ENCODE data around the gene INSIG1. TPM values are rescaled to one million over a fixed set of nuclear protein-coding genes. Genes with fewer than 3 reads are reported as not detected.

Gene INSIG1
- total RNA-seq, 2 experiments from 2014 or later: 145 to 164 TPM

- Mint-ChIP-seq H3K27ac (no peak overlapping the region), H3K36me3 (no peaks in the 10 kb centered on the region), H3K9me3 (ENCODE audit: low read depth) (no peaks in the 10 kb centered on the region), H3K27me3 (peaks cover 32% of the 10 kb centered on the region), H3K4me3 (no peak overlapping the region), H3K4me1 (peaks cover 12% of the 10 kb centered on the region)
- CTCF ChIA-PET: no interaction called here
- DNase-seq (no peak), ATAC-seq (peak; percentile 14)
These were observed 41.8 kb downstream of the INSIG1 start for GRCh38 chr7:155339474-155339873.

DNA sequence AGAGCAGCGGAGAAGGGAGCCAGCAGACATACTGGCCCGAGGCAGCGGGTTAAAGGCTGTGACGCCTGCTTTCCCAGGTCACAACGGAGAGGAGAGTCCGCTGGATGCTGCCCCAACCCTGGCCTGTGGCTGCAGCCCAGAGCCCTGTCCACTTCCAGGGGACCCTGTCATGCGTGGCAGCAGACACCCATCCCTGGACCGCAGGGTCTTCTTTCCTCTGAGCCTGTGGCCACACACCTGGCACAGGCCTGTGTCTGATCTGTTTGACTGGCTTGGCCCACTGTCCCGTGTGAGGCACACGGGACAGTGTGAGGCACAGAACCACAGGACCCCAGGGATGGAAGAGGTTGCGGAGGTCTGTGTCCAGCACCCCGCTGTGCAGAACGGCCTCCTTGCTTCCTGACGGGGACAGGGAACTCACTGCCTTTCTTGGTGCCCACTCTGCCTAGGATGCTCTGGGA is 42.4 kb downstream of the INSIG1 start:
- Mint-ChIP-seq H3K9me3 (ENCODE audit: low read depth) (no peaks in the 10 kb centered on the region), H3K4me3 (no peak overlapping the region), H3K27me3 (peaks cover 32% of the 10 kb centered on the region), H3K36me3 (no peaks in the 10 kb centered on the region), H3K4me1 (peaks cover 14% of the 10 kb centered on the region), H3K27ac (no peak overlapping the region)
- DNase-seq (no peak), ATAC-seq (no peak)
- CTCF ChIA-PET: no interaction called here

DNA sequence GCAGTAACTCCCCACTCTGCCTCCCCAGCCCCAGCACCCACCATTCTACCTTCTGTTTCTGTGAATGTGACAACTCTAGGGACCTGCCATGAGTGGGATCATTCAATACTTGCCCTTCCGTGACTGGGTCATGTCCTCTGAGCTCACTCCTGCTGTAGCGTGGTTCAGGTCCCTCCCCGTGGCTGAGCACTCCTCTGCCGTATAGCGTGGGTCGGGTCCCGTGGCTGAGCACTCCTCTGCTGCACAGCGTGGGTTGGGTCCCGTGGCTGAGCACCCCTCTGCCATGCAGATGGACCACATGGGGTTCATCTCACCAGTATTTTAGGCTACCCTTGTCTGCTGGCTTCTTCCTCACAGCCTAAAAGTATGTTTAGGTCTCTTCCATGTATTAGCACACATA is 43.0 kb downstream of the INSIG1 start:
- Mint-ChIP-seq H3K27ac (no peak overlapping the region), H3K9me3 (ENCODE audit: low read depth) (no peaks in the 10 kb centered on the region), H3K4me3 (no peak overlapping the region), H3K27me3 (peaks cover 32% of the 10 kb centered on the region), H3K4me1 (peaks cover 16% of the 10 kb centered on the region), H3K36me3 (no peaks in the 10 kb centered on the region)
- ATAC-seq: no peak
- CTCF ChIA-PET: no interaction called here
- DNase-seq: no peak

DNA sequence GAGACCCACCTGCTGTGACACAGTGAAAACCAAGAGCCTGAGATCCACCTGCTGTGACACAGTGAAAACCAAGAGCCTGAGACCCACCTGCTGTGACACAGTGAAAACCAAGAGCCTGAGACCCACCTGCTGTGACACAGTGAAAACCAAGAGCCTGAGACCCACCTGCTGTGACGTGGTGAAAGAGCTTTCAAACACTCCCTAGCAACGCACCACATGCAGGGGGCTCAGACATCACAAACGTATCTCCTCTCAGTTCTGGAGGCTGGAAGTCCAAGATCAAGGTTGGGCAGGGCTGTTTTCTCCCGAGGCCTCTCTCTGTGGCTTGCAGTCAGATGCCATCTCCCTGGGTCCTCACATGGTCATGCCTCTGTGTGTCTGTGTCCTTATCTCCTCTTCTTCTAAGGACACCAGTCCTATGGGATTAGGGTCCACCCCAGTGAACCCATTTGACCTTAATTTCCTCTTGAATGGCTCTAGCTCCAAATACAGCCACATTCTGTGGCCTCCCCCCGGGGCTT is 43.8 kb downstream of the INSIG1 start:
- Mint-ChIP-seq H3K36me3 (no peaks in the 10 kb centered on the region), H3K4me1 (peaks cover 16% of the 10 kb centered on the region), H3K9me3 (ENCODE audit: low read depth) (no peaks in the 10 kb centered on the region), H3K4me3 (no peak overlapping the region), H3K27ac (no peak overlapping the region), H3K27me3 (peaks cover 32% of the 10 kb centered on the region)
- ATAC-seq (no peak), DNase-seq (no peak)
- CTCF ChIA-PET: interaction anchor here (0.6 to 4.3 kb wide), 2 partner anchors 152 to 171 kb away, joined by 4 to 51 read pairs; no protein-coding TSS in a partner anchor

DNA sequence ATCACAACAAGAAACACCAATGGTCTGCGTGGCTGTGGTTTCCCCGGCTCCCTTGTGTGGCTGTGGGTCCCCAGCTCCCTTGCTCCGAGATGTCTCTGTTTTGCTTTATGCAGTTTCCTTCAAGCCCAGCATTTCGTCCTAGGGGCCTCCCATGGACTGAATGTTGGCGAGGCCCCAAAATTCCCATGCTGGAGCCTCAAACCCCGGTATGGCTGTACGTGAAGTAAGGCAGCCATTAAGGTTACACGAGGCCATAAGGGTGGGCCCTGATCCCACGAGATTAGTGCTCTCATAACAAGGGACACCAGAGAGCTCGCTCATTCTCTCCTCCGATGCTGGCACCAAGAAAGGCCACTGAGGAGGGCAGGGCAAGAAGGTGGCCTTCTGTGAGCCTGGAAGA is 44.6 kb downstream of the INSIG1 start:
- Mint-ChIP-seq H3K9me3 (ENCODE audit: low read depth) (no peaks in the 10 kb centered on the region), H3K36me3 (no peaks in the 10 kb centered on the region), H3K4me1 (peaks cover 16% of the 10 kb centered on the region), H3K27me3 (peaks cover 29% of the 10 kb centered on the region), H3K4me3 (no peak overlapping the region), H3K27ac (no peak overlapping the region)
- ATAC-seq (no peak), DNase-seq (no peak)
- CTCF ChIA-PET: interaction anchor here (0.8 to 4.3 kb wide), 6 partner anchors 39 to 415 kb away, joined by 3 to 51 read pairs (median 4); no protein-coding TSS in a partner anchor

DNA sequence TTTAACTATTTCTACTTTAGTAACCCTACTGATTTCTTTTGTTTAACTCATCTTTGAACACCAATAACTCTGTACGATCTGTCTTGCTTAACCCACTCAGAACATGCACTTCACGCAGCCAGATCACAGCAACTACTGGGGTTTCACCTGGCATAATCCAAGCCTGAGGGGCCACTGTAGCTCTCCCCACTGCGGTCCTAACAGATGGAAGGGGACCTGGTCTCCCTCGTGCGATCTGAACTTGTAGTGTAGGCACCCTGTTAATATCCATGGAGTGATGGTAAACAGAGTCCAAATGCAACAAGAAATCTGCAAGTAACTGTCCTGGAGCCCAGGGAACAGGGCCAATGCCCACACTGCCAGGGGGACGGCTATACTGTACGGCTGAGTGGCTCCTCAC is 45.5 kb downstream of the INSIG1 start:
- no peak for ATAC-seq
- H3K27me3 Mint-ChIP-seq: peaks cover 25% of the 10 kb centered on the region
- H3K27ac Mint-ChIP-seq: no peak overlapping the region
- CTCF ChIA-PET: interaction anchor here (0.8 to 4.3 kb wide), 7 partner anchors 40 to 429 kb away, joined by 3 to 51 read pairs (median 4); no protein-coding TSS in a partner anchor
- DNase-seq: no peak
- H3K4me3 Mint-ChIP-seq: no peak overlapping the region
- peaks cover 14% of the 10 kb centered on the region for H3K4me1 Mint-ChIP-seq
- no peaks in the 10 kb centered on the region for H3K36me3 Mint-ChIP-seq
- H3K9me3 Mint-ChIP-seq (ENCODE audit: low read depth): no peaks in the 10 kb centered on the region

DNA sequence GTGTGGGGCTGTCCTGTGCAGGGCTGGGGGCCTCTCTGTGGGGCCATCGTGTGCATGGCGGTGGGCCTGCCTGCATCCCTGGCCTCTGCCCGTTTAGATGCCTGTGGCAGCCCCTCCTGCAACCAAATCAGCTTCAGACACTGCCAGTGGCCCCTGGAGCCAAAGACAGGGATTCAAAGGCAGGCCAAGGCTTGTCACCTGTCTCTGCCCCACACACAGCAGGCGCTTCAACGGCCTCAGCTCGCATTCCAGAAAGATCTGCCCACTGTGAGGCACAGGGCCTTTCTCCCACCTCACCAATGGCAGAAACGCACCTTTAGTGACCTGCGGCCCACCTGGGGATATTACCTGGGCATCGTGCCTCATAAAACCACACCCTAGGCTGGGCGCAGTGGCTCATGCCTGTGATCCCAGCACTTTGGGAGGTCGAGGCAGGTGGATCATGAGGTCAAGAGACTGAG is 46.0 kb downstream of the INSIG1 start:
- CTCF ChIA-PET: interaction anchor here (0.9 to 4.3 kb wide), 9 partner anchors 10 to 430 kb away, joined by 3 to 51 read pairs (median 7); partner anchors contain the start of gene INSIG1
- Mint-ChIP-seq H3K36me3 (no peaks in the 10 kb centered on the region), H3K4me1 (peaks cover 10% of the 10 kb centered on the region), H3K4me3 (peak overlapping the region; percentile 3), H3K27me3 (peaks cover 25% of the 10 kb centered on the region), H3K9me3 (ENCODE audit: low read depth) (no peaks in the 10 kb centered on the region), H3K27ac (no peak overlapping the region)
- ATAC-seq (no peak), DNase-seq (no peak)

GRCh38 chr7:155344270-155344617 is 46.6 kb downstream of the INSIG1 start:
- H3K9me3 Mint-ChIP-seq (ENCODE audit: low read depth): no peaks in the 10 kb centered on the region
- ATAC-seq (no peak), DNase-seq (no peak)
- H3K27ac Mint-ChIP-seq: no peak overlapping the region
- H3K36me3 Mint-ChIP-seq: no peaks in the 10 kb centered on the region
- H3K27me3 Mint-ChIP-seq: peaks cover 25% of the 10 kb centered on the region
- CTCF ChIA-PET: interaction anchor here (0.6 to 4.3 kb wide), 48 partner anchors 10 to 1622 kb away, joined by 3 to 51 read pairs (median 4); partner anchors contain the start of genes HTR5A and INSIG1
- H3K4me1 Mint-ChIP-seq: peaks cover 5% of the 10 kb centered on the region
- no peak overlapping the region for H3K4me3 Mint-ChIP-seq

GRCh38 chr7:155344618-155345433 is 47.1 kb downstream of the INSIG1 start:
- H3K27ac Mint-ChIP-seq: no peak overlapping the region
- peaks cover 25% of the 10 kb centered on the region for H3K27me3 Mint-ChIP-seq
- H3K4me3 Mint-ChIP-seq: peak overlapping the region; percentile 14
- CTCF ChIA-PET: interaction anchor here (0.6 to 4.3 kb wide), 56 partner anchors 8 to 1621 kb away, joined by 3 to 51 read pairs (median 4); partner anchors contain the start of genes HTR5A and INSIG1
- H3K4me1 Mint-ChIP-seq: peaks cover 4% of the 10 kb centered on the region
- no peaks in the 10 kb centered on the region for H3K36me3 Mint-ChIP-seq
- ATAC-seq: peak; percentile 98
- no peaks in the 10 kb centered on the region for H3K9me3 Mint-ChIP-seq (ENCODE audit: low read depth)
- peak; percentile 84 for DNase-seq

- no peak overlapping the region for H3K4me3 Mint-ChIP-seq
- CTCF ChIA-PET: interaction anchor here (0.7 to 4.3 kb wide), 43 partner anchors 9 to 1620 kb away, joined by 3 to 51 read pairs (median 4); partner anchors contain the start of genes HTR5A and INSIG1
- peaks cover 22% of the 10 kb centered on the region for H3K27me3 Mint-ChIP-seq
- ATAC-seq: peak; percentile 20
- no peaks in the 10 kb centered on the region for H3K9me3 Mint-ChIP-seq (ENCODE audit: low read depth)
- peaks cover 4% of the 10 kb centered on the region for H3K4me1 Mint-ChIP-seq
- DNase-seq: no peak
- no peaks in the 10 kb centered on the region for H3K36me3 Mint-ChIP-seq
- H3K27ac Mint-ChIP-seq: no peak overlapping the region
These were observed 47.8 kb downstream of the INSIG1 start for GRCh38 chr7:155345490-155345889.

GRCh38 chr7:155346285-155346684 is 48.6 kb downstream of the INSIG1 start:
- H3K36me3 Mint-ChIP-seq: no peaks in the 10 kb centered on the region
- H3K9me3 Mint-ChIP-seq (ENCODE audit: low read depth): no peaks in the 10 kb centered on the region
- peaks cover 17% of the 10 kb centered on the region for H3K27me3 Mint-ChIP-seq
- H3K4me1 Mint-ChIP-seq: peaks cover 4% of the 10 kb centered on the region
- DNase-seq (no peak), ATAC-seq (no peak)
- CTCF ChIA-PET: no interaction called here
- no peak overlapping the region for H3K4me3 Mint-ChIP-seq
- no peak overlapping the region for H3K27ac Mint-ChIP-seq

DNA sequence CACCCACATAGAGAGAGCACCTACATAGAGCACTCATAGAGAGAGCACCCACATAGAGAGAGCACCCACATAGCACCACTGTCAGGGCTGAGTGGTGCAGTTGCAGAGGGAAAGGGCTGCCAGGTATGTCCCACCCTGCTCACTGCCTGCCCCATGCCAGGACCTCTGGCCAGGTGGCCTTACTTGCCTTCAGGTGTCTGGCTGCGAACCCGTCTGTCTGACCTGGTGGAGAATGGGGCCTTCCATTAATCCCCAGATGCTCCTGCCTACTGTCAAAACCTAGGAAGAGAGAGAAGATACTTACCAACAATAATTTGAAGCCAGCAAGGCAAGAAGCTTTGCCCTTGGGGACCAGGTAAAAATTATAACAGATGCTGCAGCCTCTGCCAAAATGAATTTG is 51.1 kb downstream of the INSIG1 start:
- H3K27ac Mint-ChIP-seq: no peak overlapping the region
- no peaks in the 10 kb centered on the region for H3K36me3 Mint-ChIP-seq
- no peaks in the 10 kb centered on the region for H3K9me3 Mint-ChIP-seq (ENCODE audit: low read depth)
- CTCF ChIA-PET: no interaction called here
- no peak overlapping the region for H3K4me3 Mint-ChIP-seq
- DNase-seq (no peak), ATAC-seq (no peak)
- H3K27me3 Mint-ChIP-seq: peaks cover 2% of the 10 kb centered on the region
- peaks cover 4% of the 10 kb centered on the region for H3K4me1 Mint-ChIP-seq

- DNase-seq: no peak
- H3K27ac Mint-ChIP-seq: no peak overlapping the region
- H3K36me3 Mint-ChIP-seq: no peaks in the 10 kb centered on the region
- no peak for ATAC-seq
- H3K9me3 Mint-ChIP-seq (ENCODE audit: low read depth): peaks cover 5% of the 10 kb centered on the region
- peaks cover 4% of the 10 kb centered on the region for H3K4me1 Mint-ChIP-seq
- H3K4me3 Mint-ChIP-seq: no peak overlapping the region
- CTCF ChIA-PET: no interaction called here
- no peaks in the 10 kb centered on the region for H3K27me3 Mint-ChIP-seq
These were observed 52.1 kb downstream of the INSIG1 start for GRCh38 chr7:155349601-155350331.

Data from activated CD8-positive, alpha-beta memory T cell treated with anti-CD3 and anti-CD28 coated beads, Interleukin-2, amount 10 ng/mL, durations not matched to agents 7 days and 5 days (primary cell).